Tracheal epithelial cell (primary cell): Measurements from ENCODE around the gene SCAMP3. TPM values are rescaled to one million over a fixed set of nuclear protein-coding genes. Genes with fewer than 3 reads are reported as not detected.

Experiments
- total RNA-seq: library from RNA; depleted of rRNA; stranded (reverse); fragments of >200 nt; gene quantifications from 2 replicates; pipeline ENCODE4 v1.2.1, GENCODE V29; 2014

SCAMP3 gene
- total RNA-seq: 30.4 and 44.5 TPM in 2 replicates

GRCh38 chr1:155261852-155262673, at the start of gene SCAMP3:
TSS of gene SCAMP3 (minus strand) at chr1:155262360. CDS start at chr1:155262151, 209 bp downstream.

GRCh38 chr1:155308493-155309422, 46.6 kb upstream of the SCAMP3 start, which contains the start of gene FDPS:
TSS of gene FDPS (plus strand) at chr1:155308866. CDS start at chr1:155309790, 924 bp downstream.

GRCh38 chr1:155301342-155301841, 39.2 kb upstream of the SCAMP3 start, which contains the start of gene PKLR:
TSS of gene PKLR (minus strand) at chr1:155301438. CDS start at chr1:155301395, 43 bp downstream.

GRCh38 chr1:155277070-155277901, 15.1 kb upstream of the SCAMP3 start, which contains the start of gene HCN3:
TSS of gene HCN3 (plus strand) at chr1:155277463. CDS start at chr1:155277591, 128 bp downstream.

GRCh38 chr1:155273343-155274245, 11.4 kb upstream of the SCAMP3 start, which contains the start of gene CLK2:
TSS of gene CLK2 (minus strand) at chr1:155273504. CDS start at chr1:155270977, 2,527 bp downstream.

GRCh38 chr1:155255243-155256007, 6.7 kb downstream of the SCAMP3 start, which contains the start of gene ENTREP3:
TSS of gene ENTREP3 (minus strand) at chr1:155255483. CDS start at chr1:155254877, 606 bp downstream.

GRCh38 chr1:155208541-155209311, 53.4 kb downstream of the SCAMP3 start, which contains the start of gene MTX1:
TSS of gene MTX1 (plus strand) at chr1:155208695. CDS start at chr1:155208805, 110 bp downstream.

GRCh38 chr1:155207806-155208540, 54.2 kb downstream of the SCAMP3 start, which contains the start of gene THBS3:
TSS of gene THBS3 (minus strand) at chr1:155207897. CDS start at chr1:155207876, 21 bp downstream.

Other genes with a start within 250 kb of the SCAMP3 start
- 0.64 TPM in 1 of 2 replicates, not detected in the other for gene DCST2, start 228.6 kb downstream of the SCAMP3 start, total RNA-seq
- 0.21 TPM in 1 of 2 replicates, not detected in the other for gene DCST1, start 228.5 kb downstream of the SCAMP3 start, total RNA-seq
- 257 and 285 TPM in 2 replicates for gene ADAM15, start 211.0 kb downstream of the SCAMP3 start, total RNA-seq
- gene EFNA4, start 198.6 kb downstream of the SCAMP3 start, total RNA-seq: 15.8 and 18.1 TPM in 2 replicates
- 9.9 and 12.6 TPM in 2 replicates for gene EFNA3, start 183.5 kb downstream of the SCAMP3 start, total RNA-seq
- gene EFNA1, start 134.5 kb downstream of the SCAMP3 start, total RNA-seq: 44.8 and 111 TPM in 2 replicates
- 61.9 and 120 TPM in 2 replicates for gene SLC50A1, start 126.5 kb downstream of the SCAMP3 start, total RNA-seq
- gene DPM3, start 121.8 kb downstream of the SCAMP3 start, total RNA-seq: 7.5 and 22.9 TPM in 2 replicates
- gene KRTCAP2, start 89.1 kb downstream of the SCAMP3 start, total RNA-seq: 96.9 and 107 TPM in 2 replicates
- 0.85 and 3.4 TPM in 2 replicates for gene TRIM46, start 88.5 kb downstream of the SCAMP3 start, total RNA-seq
- gene THBS3, start 54.5 kb downstream of the SCAMP3 start, total RNA-seq: 12.1 and 14.7 TPM in 2 replicates
- 52.2 and 86.3 TPM in 2 replicates for gene MTX1, start 53.7 kb downstream of the SCAMP3 start, total RNA-seq
- 5.8 and 10.7 TPM in 2 replicates for gene ENTREP3, start 6.9 kb downstream of the SCAMP3 start, total RNA-seq
- gene CLK2, start 11.1 kb upstream of the SCAMP3 start, total RNA-seq: 12.6 and 16.4 TPM in 2 replicates
- 0.43 and 0.72 TPM in 2 replicates for gene HCN3, start 15.1 kb upstream of the SCAMP3 start, total RNA-seq
- gene PKLR, start 39.1 kb upstream of the SCAMP3 start, total RNA-seq: 0.24 TPM in 1 of 2 replicates, not detected in the other
- 183 and 331 TPM in 2 replicates for gene FDPS, start 46.5 kb upstream of the SCAMP3 start, total RNA-seq
- 18.6 and 24.1 TPM in 2 replicates for gene RUSC1, start 58.5 kb upstream of the SCAMP3 start, total RNA-seq